NOMO-1 (cell line): ENCODE results near the gene IFNA1.
"Not testable (repeated sequence)": the region's sequence is repeated elsewhere in the genome, so short reads cannot be mapped to it uniquely, and the experiment has no call there.

Source experiments
- DNase-seq, 2 experiments: peaks; one replicate each; lab custom pipeline; 2025; ENCODE audit not compliant: unreplicated experiment in 2 of 2; lab: John Stamatoyannopoulos, UW

IFNA1 gene

GRCh38 chr9:21440139-21440538 lies at the start of gene IFNA1:
IFNA1 (plus strand) TSS chr9:21440439; CDS start chr9:21440508, 69 bp downstream.
- DNase-seq: no peak

GRCh38 chr9:21392270-21392669 lies 48.0 kb upstream of the IFNA1 start:
- DNase-seq: no peak

GRCh38 chr9:21395778-21396717 lies 44.2 kb upstream of the IFNA1 start:
- DNase-seq: no peak

GRCh38 chr9:21398955-21399489 lies 41.2 kb upstream of the IFNA1 start:
- DNase-seq: no peak

GRCh38 chr9:21399956-21400355 lies 40.3 kb upstream of the IFNA1 start:
- DNase-seq: no peak

GRCh38 chr9:21402386-21403251 lies 37.6 kb upstream of the IFNA1 start:
- no peak for DNase-seq

GRCh38 chr9:21404146-21404545 lies 36.1 kb upstream of the IFNA1 start:
- no peak for DNase-seq

- no peak for DNase-seq
These were observed 31.4 kb upstream of the IFNA1 start, which contains the start of gene IFNA8 for GRCh38 chr9:21408817-21409216. IFNA8 (plus strand) TSS chr9:21409117; CDS start chr9:21409177, 60 bp downstream.

GRCh38 chr9:21412107-21412506 lies 28.1 kb upstream of the IFNA1 start:
- no peak for DNase-seq

GRCh38 chr9:21413151-21413550 lies 27.1 kb upstream of the IFNA1 start:
- DNase-seq: no peak

- DNase-seq: no peak
These were observed 26.6 kb upstream of the IFNA1 start for GRCh38 chr9:21413624-21414023.

GRCh38 chr9:21414220-21414940 lies 25.9 kb upstream of the IFNA1 start:
- no peak for DNase-seq

- no peak for DNase-seq
These were observed 24.6 kb upstream of the IFNA1 start for GRCh38 chr9:21415493-21416267.

- DNase-seq: no peak
These were observed 12.0 kb upstream of the IFNA1 start for GRCh38 chr9:21428235-21428634.

- no peak for DNase-seq
These were observed 11.0 kb upstream of the IFNA1 start for GRCh38 chr9:21429191-21429590.

- no peak for DNase-seq
These were observed 7.4 kb upstream of the IFNA1 start for GRCh38 chr9:21432672-21433425.

GRCh38 chr9:21434202-21435014 lies 5.8 kb upstream of the IFNA1 start:
- no peak for DNase-seq

- DNase-seq: not testable (repeated sequence)
These were observed 5.2 kb upstream of the IFNA1 start for GRCh38 chr9:21435015-21435383.
